OCI-LY7 (cell line): ENCODE results near the gene C1QA. TPM values are rescaled to one million over a fixed set of nuclear protein-coding genes. Genes with fewer than 3 reads are reported as not detected.
A peak's percentile ranks its signal among the peaks of the same experiment; 100 is the strongest.

ENCODE experiments used
- BruUV-seq: library from RNA; stranded (reverse); fragments of 400-500 nt; replicated peaks from 2 replicates; lab custom pipeline; 2021; lab: Mats Ljungman, UMichigan
- CTCF ChIA-PET: fragments of 300-600 bp; sonication (Branson Sonifier 250); formaldehyde crosslinking; loops from one replicate; lab custom pipeline; 2022; ENCODE audit warnings: antibody characterized with exemption; ENCODE audit not compliant: unreplicated experiment; lab: Charles Lee
- POLR2A ChIA-PET: fragments of 300-600 bp; sonication (Branson Sonifier 250); formaldehyde crosslinking; loops from one replicate; lab custom pipeline; 2022; ENCODE audit warnings: antibody characterized with exemption; lab: Charles Lee
- DNase-seq: peaks from one replicate; pipeline ENCODE4 v3.0.0-alpha.2; 2015; ENCODE audit warnings: low spot score
- H2AFZ ChIP-seq: fragments of 200-600 bp; sonication (generic), shearing (Covaris generic); 2 replicates; pipeline ENCODE4 v1.6.1; 2014; ENCODE audit warnings: mild to moderate bottlenecking, antibody characterized with exemption, low read length, moderate library complexity
- H3K27ac ChIP-seq: fragments of 200-600 bp; sonication (generic); 2 replicates; pipeline ENCODE4 v1.5.1; 2014; ENCODE audit warnings: mixed run types, low read depth, mild to moderate bottlenecking, moderate library complexity, low read length, inconsistent platforms; ENCODE audit not compliant: poor library complexity, severe bottlenecking
- H3K36me3 ChIP-seq: fragments of 200-600 bp; sonication (generic); 2 replicates; pipeline ENCODE4 v1.6.1; 2014; ENCODE audit warnings: mild to moderate bottlenecking, antibody characterized with exemption, low read length, moderate library complexity, mixed read lengths; ENCODE audit not compliant: insufficient read depth
- H3K4me1 ChIP-seq: fragments of 200-600 bp; sonication (generic); 2 replicates; pipeline ENCODE4 v1.5.1; 2014; ENCODE audit warnings: mild to moderate bottlenecking, low read length; ENCODE audit not compliant: insufficient read depth, poor library complexity, severe bottlenecking
- H3K4me2 ChIP-seq: fragments of 200-600 bp; sonication (generic); 2 replicates; pipeline ENCODE4 v1.6.1; 2014; ENCODE audit warnings: mild to moderate bottlenecking, low read length
- H3K4me3 ChIP-seq: fragments of 200-600 bp; sonication (generic); 2 replicates; pipeline ENCODE4 v1.5.1; 2014; ENCODE audit warnings: mild to moderate bottlenecking, low read depth, low read length; ENCODE audit not compliant: poor library complexity, severe bottlenecking
- H3K79me2 ChIP-seq: fragments of 200-600 bp; sonication (generic); 2 replicates; pipeline ENCODE4 v1.6.1; 2016; ENCODE audit warnings: low read depth, mild to moderate bottlenecking, low read length, moderate library complexity, mixed read lengths; ENCODE audit not compliant: insufficient read depth
- H3K9me2 ChIP-seq: fragments of 200-600 bp; sonication (generic); 2 replicates; pipeline ENCODE4 v1.6.1; 2016; ENCODE audit warnings: mild to moderate bottlenecking, low read length, mixed read lengths; ENCODE audit not compliant: insufficient read depth
- H3K9me3 ChIP-seq: fragments of 200-600 bp; sonication (generic); 2 replicates; pipeline ENCODE4 v1.6.1; 2014; ENCODE audit warnings: mild to moderate bottlenecking, mixed run types, low read length, mixed read lengths
- H4K20me1 ChIP-seq: fragments of 200-600 bp; sonication (generic); 2 replicates; pipeline ENCODE4 v1.6.1; 2014; ENCODE audit warnings: mild to moderate bottlenecking, antibody characterized with exemption, low read length, moderate library complexity, mixed read lengths; ENCODE audit not compliant: insufficient read depth
- EZH2phosphoT487 ChIP-seq: fragments of 200-600 bp; sonication (generic); IDR thresholded peaks from 2 replicates; pipeline ENCODE4 v1.6.1; 2018; ENCODE audit warnings: low read depth, borderline replicate concordance, mild to moderate bottlenecking, mixed run types, antibody characterized with exemption, low read length, moderate library complexity, mixed read lengths
- intact Hi-C: fragments of 100-400 bp; cut with micrococcal nuclease; formaldehyde crosslinking; loops from one replicate; pipeline ENCODE4 v1.10.0; 2022; ENCODE audit not compliant: unreplicated experiment
- total RNA-seq, 2 experiments: library from RNA; depleted of rRNA in 1 of 2; stranded (reverse); fragments of >200 nt in 1 of 2; shearing (Covaris generic) in 1 of 2; gene quantifications; 2 replicates each; pipeline ENCODE4 v1.2.3, GENCODE V29; 2014 to 2022
- TF ChIP-seq, protein P1 (sequence below): fragments of 200-600 bp; sonication (generic); conservative IDR thresholded peaks from 2 replicates; pipeline ENCODE4 v1.5.1; 2014; ENCODE audit warnings: mild to moderate bottlenecking, antibody characterized with exemption, low read length, moderate library complexity, mixed read lengths

Gene C1QA
- total RNA-seq, 2 experiments from 2014 or later: not detected

DNA sequence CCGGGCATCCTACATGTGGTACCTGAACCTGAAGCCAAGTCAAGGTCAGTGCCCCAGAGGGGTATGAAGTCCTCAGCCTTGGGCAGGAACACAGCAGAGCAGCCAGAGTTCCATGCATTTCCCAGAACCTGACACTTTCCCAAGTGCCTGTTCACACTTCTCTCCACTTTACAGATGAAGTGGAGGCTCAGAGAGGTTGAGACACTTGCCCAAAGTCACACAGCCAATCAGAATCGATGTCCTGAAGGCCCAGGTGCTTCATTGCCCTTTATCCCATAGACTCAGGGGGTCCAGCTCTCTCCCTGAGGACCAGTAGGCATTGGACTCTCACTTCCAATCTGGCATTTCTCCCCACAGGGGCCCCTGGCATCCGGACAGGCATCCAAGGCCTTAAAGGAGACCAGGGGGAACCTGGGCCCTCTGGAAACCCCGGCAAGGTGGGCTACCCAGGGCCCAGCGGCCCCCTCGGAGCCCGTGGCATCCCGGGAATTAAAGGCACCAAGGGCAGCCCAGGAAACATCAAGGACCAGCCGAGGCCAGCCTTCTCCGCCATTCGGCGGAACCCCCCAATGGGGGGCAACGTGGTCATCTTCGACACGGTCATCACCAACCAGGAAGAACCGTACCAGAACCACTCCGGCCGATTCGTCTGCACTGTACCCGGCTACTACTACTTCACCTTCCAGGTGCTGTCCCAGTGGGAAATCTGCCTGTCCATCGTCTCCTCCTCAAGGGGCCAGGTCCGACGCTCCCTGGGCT lies 2.2 kb downstream of the C1QA start:
- H3K9me3 ChIP-seq: no peaks in the 10 kb centered on the region

DNA sequence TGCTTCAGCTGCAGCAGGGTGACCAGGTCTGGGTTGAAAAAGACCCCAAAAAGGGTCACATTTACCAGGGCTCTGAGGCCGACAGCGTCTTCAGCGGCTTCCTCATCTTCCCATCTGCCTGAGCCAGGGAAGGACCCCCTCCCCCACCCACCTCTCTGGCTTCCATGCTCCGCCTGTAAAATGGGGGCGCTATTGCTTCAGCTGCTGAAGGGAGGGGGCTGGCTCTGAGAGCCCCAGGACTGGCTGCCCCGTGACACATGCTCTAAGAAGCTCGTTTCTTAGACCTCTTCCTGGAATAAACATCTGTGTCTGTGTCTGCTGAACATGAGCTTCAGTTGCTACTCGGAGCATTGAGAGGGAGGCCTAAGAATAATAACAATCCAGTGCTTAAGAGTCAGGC lies 2.9 kb downstream of the C1QA start:
- H3K4me2 ChIP-seq: no peak overlapping the region
- intact Hi-C loops: no loop called here
- H2AFZ ChIP-seq: no peak overlapping the region
- H3K79me2 ChIP-seq: no peaks in the 10 kb centered on the region
- no peaks in the 10 kb centered on the region for H4K20me1 ChIP-seq
- H3K4me1 ChIP-seq: no peaks in the 10 kb centered on the region
- CTCF ChIA-PET: interaction anchor here (1.1 kb wide), 1 partner anchor 274 kb away, joined by 3 read pairs; no protein-coding TSS in a partner anchor
- no peaks in the 10 kb centered on the region for H3K9me3 ChIP-seq
- BruUV-seq: no TSS peak
- no peaks in the 10 kb centered on the region for H3K9me2 ChIP-seq
- H3K4me3 ChIP-seq: no peak overlapping the region
- peak; percentile 25 for DNase-seq
- TF ChIP-seq, protein P1, sequence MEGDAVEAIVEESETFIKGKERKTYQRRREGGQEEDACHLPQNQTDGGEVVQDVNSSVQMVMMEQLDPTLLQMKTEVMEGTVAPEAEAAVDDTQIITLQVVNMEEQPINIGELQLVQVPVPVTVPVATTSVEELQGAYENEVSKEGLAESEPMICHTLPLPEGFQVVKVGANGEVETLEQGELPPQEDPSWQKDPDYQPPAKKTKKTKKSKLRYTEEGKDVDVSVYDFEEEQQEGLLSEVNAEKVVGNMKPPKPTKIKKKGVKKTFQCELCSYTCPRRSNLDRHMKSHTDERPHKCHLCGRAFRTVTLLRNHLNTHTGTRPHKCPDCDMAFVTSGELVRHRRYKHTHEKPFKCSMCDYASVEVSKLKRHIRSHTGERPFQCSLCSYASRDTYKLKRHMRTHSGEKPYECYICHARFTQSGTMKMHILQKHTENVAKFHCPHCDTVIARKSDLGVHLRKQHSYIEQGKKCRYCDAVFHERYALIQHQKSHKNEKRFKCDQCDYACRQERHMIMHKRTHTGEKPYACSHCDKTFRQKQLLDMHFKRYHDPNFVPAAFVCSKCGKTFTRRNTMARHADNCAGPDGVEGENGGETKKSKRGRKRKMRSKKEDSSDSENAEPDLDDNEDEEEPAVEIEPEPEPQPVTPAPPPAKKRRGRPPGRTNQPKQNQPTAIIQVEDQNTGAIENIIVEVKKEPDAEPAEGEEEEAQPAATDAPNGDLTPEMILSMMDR: peak; percentile 48; the same call in 1 of the 2 replicates
- TF ChIP-seq EZH2phosphoT487: no peak
- no peak overlapping the region for H3K27ac ChIP-seq
- no peaks in the 10 kb centered on the region for H3K36me3 ChIP-seq
- POLR2A ChIA-PET: interaction anchor here (0.7 kb wide), 2 partner anchors 54 to 184 kb away, joined by 3 read pairs; no protein-coding TSS in a partner anchor

More for the DNA sequence above, 2.2 kb downstream of the C1QA start:
- CTCF ChIA-PET: interaction anchor here (1.1 kb wide), 1 partner anchor 275 kb away, joined by 3 read pairs; no protein-coding TSS in a partner anchor
- Histone ChIP-seq H2AFZ (no peak overlapping the region), H3K79me2 (no peaks in the 10 kb centered on the region), H4K20me1 (no peaks in the 10 kb centered on the region), H3K27ac (no peak overlapping the region), H3K4me2 (no peak overlapping the region), H3K36me3 (no peaks in the 10 kb centered on the region), H3K4me1 (no peaks in the 10 kb centered on the region), H3K4me3 (no peak overlapping the region), H3K9me2 (no peaks in the 10 kb centered on the region)
- no peak for TF ChIP-seq EZH2phosphoT487
- TF ChIP-seq, protein P1: no peak
- POLR2A ChIA-PET: interaction anchor here (0.7 kb wide), 2 partner anchors 54 to 184 kb away, joined by 3 read pairs; no protein-coding TSS in a partner anchor
- intact Hi-C loops: no loop called here
- no TSS peak for BruUV-seq
- DNase-seq: no peak

DNA sequence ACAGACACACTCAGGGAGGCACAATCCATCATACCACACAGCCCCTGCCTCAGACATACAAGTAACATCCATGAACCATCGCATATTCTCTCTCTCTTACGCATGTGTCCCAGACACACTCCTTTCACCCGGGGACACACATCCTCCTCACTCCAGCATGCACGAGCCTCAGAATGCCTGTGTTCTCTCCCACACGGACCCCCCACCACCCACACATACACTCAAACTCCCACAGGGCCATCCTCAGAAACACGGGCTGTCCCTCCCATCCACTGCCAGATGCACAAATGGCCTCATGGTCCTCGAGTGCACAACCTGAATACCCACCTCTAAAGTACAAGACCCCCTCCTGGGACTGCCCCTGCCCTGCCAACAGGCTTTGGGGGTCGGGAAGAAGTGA lies 4.8 kb downstream of the C1QA start:
- H3K4me3 ChIP-seq: no peak overlapping the region
- BruUV-seq: no TSS peak
- DNase-seq: no peak
- no peak overlapping the region for H3K27ac ChIP-seq
- no peaks in the 10 kb centered on the region for H3K79me2 ChIP-seq
- H2AFZ ChIP-seq: no peak overlapping the region
- no peaks in the 10 kb centered on the region for H4K20me1 ChIP-seq
- intact Hi-C loops: loop anchor here (5.0 kb wide), 1 partner anchor 509 kb away; no protein-coding TSS in a partner anchor
- H3K9me2 ChIP-seq: no peaks in the 10 kb centered on the region
- no peak overlapping the region for H3K4me2 ChIP-seq
- TF ChIP-seq, protein P1: no peak
- TF ChIP-seq EZH2phosphoT487: no peak
- CTCF ChIA-PET: no interaction called here
- H3K4me1 ChIP-seq: no peaks in the 10 kb centered on the region
- H3K36me3 ChIP-seq: no peaks in the 10 kb centered on the region
- POLR2A ChIA-PET: no interaction called here
- H3K9me3 ChIP-seq: no peaks in the 10 kb centered on the region
